Naive thymus-derived CD4-positive, alpha-beta T cell (primary cell): Measurements from ENCODE around the gene CATSPER3. TPM values are rescaled to one million over a fixed set of nuclear protein-coding genes. Genes with fewer than 3 reads are reported as not detected.

Experiments used
- ATAC-seq: fragments of 150-1000 bp; cut with Tn5 transposase; 2 replicates; pipeline ENCODE4 v1.10.0; 2021; ENCODE audit warnings: mild to moderate bottlenecking, moderate library complexity
- CTCF ChIA-PET: fragments of 350-600 bp; sonication (Branson Sonifier 250); formaldehyde crosslinking; loops from one replicate; lab custom pipeline; 2021; ENCODE audit warnings: antibody characterized with exemption; lab: Charles Lee
- POLR2A ChIA-PET: fragments of 350-600 bp; sonication (Branson Sonifier 250); formaldehyde crosslinking; loops from one replicate; lab custom pipeline; 2021; ENCODE audit warnings: antibody characterized with exemption, inconsistent platforms; lab: Charles Lee
- DNase-seq, 9 donors: peaks; one replicate each; pipeline versions ENCODE4 v3.0.0 to v3.0.0-alpha.2; 2020 to 2022; ENCODE audit warnings: mixed read lengths in 1 of 9
- H3K27ac ChIP-seq: one replicate; pipeline ENCODE4 v1.7.0; 2013; ENCODE audit warnings: mild to moderate bottlenecking, low read depth, low read length, moderate library complexity
- H3K27me3 ChIP-seq, 2 donors: one replicate each; pipeline ENCODE4 v1.7.0; 2013; ENCODE audit warnings: low read length in 2 of 2, mild to moderate bottlenecking in 2 of 2, moderate library complexity in 2 of 2; ENCODE audit not compliant: control insufficient read depth in 2 of 2, insufficient read depth in 2 of 2
- H3K36me3 ChIP-seq, 3 experiments: 1 replicate in 2 of 3; 2 replicates in 1 of 3; pipeline ENCODE4 v1.7.0; 2013; ENCODE audit warnings: low read length in 3 of 3, mild to moderate bottlenecking in 3 of 3, moderate library complexity in 1 of 3; ENCODE audit not compliant: insufficient read depth in 3 of 3, control insufficient read depth in 2 of 3
- H3K4me1 ChIP-seq, 2 donors: one replicate each; pipeline ENCODE4 v1.7.0; 2013; ENCODE audit warnings: low read length in 2 of 2, mild to moderate bottlenecking in 2 of 2, moderate library complexity in 1 of 2; ENCODE audit not compliant: control insufficient read depth in 2 of 2, insufficient read depth in 2 of 2
- H3K4me3 ChIP-seq: 2 replicates; pipeline ENCODE4 v1.7.0; 2013; ENCODE audit warnings: mild to moderate bottlenecking, low read length
- H3K9me3 ChIP-seq, 3 experiments: 1 replicate in 2 of 3; 2 replicates in 1 of 3; pipeline ENCODE4 v1.7.0; 2013; ENCODE audit warnings: low read length in 3 of 3; ENCODE audit not compliant: control insufficient read depth in 2 of 3
- H3K27ac Mint-ChIP-seq, 9 donors: one replicate each; pipeline ENCODE4 v1.8.0; 2020 to 2022; ENCODE audit warnings: mixed read lengths in 9 of 9, mild to moderate bottlenecking in 8 of 9, moderate library complexity in 5 of 9, inconsistent platforms in 2 of 9
- H3K27me3 Mint-ChIP-seq, 5 donors: one replicate each; pipeline ENCODE4 v1.8.0; 2021 to 2022; ENCODE audit warnings: mixed read lengths in 5 of 5, mild to moderate bottlenecking in 1 of 5
- H3K36me3 Mint-ChIP-seq, 5 donors: one replicate each; pipeline ENCODE4 v1.8.0; 2020 to 2022; ENCODE audit warnings: mixed read lengths in 5 of 5, mild to moderate bottlenecking in 3 of 5, inconsistent platforms in 1 of 5
- H3K4me1 Mint-ChIP-seq, 7 donors: one replicate each; pipeline ENCODE4 v1.8.0; 2020 to 2022; ENCODE audit warnings: mixed read lengths in 7 of 7, mild to moderate bottlenecking in 3 of 7, inconsistent platforms in 1 of 7
- H3K4me3 Mint-ChIP-seq, 10 donors: one replicate each; pipeline ENCODE4 v1.8.0; 2020 to 2022; ENCODE audit warnings: mild to moderate bottlenecking in 10 of 10, mixed read lengths in 10 of 10, moderate library complexity in 6 of 10, inconsistent platforms in 2 of 10
- H3K9me3 Mint-ChIP-seq, 11 donors: one replicate each; pipeline ENCODE4 v1.8.0; 2020 to 2022; ENCODE audit warnings: mixed read lengths in 11 of 11, mild to moderate bottlenecking in 4 of 11, inconsistent platforms in 1 of 11, moderate library complexity in 1 of 11
- intact Hi-C, 2 donors: fragments of 100-400 bp; cut with micrococcal nuclease; formaldehyde crosslinking; loops; one replicate each; pipeline ENCODE4 v1.15.1; 2023
- polyA plus RNA-seq, 2 donors: library from polyadenylated mRNA; unstranded; fragments of 300-500 nt; fragmentation: Illumina TruSeq; gene quantifications; one replicate each; pipeline ENCODE4 v1.2.3, GENCODE V29; 2021
- total RNA-seq, 6 experiments: library from RNA in 5 of 6; stranded (reverse) in 5 of 6; gene quantifications; 1 replicate in 5 of 6; 2 replicates in 1 of 6; pipeline ENCODE4 v1.2.3 and lab custom pipeline; 2021 to 2026

The CATSPER3 gene
- total and polyA plus RNA-seq, 7 experiments from 2014 or later, result 0.45 to 1.5 (median 0.81) TPM

DNA sequence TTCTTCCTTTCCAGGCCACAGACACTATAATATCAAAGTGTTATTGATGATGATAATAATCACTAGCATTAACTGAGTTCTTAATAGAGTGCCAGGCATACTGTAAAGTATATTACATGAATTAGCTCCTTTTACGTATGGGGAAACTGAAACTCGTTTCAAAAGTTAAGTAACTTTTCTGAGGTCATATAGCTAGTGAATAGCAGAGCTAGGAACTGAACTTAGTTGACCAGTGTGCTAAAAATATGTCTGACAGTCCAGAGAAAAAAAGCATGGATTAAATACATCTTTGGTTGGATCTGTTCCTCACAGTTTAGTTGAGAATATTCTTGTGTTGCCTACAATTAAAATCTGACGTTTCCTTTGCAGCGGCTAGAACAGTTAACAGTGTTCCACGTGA is 18.4 kb upstream of the CATSPER3 start:
- CTCF ChIA-PET, result no interaction called here
- no peak overlapping the region for H3K27ac ChIP-seq
- Mint-ChIP-seq H3K4me3 (no peak overlapping the region), H3K4me1 (peaks cover 0 to 4% (median 0%) of the 10 kb centered on the region in 7 donors), H3K9me3 (peaks cover 0 to 6% (median 2%) of the 10 kb centered on the region in 11 donors), H3K36me3 (peaks cover 0 to 23% (median 10%) of the 10 kb centered on the region in 5 donors), H3K27me3 (no peaks in the 10 kb centered on the region), H3K27ac (no peak overlapping the region)
- no peaks in the 10 kb centered on the region for H3K27me3 ChIP-seq
- POLR2A ChIA-PET, result no interaction called here
- no peak for ATAC-seq
- H3K4me1 ChIP-seq, result no peaks in the 10 kb centered on the region
- no peak overlapping the region for H3K4me3 ChIP-seq
- H3K36me3 ChIP-seq, result no peaks in the 10 kb centered on the region
- no peak for DNase-seq
- H3K9me3 ChIP-seq, result no peaks in the 10 kb centered on the region
- intact Hi-C loops, result no loop called here

DNA sequence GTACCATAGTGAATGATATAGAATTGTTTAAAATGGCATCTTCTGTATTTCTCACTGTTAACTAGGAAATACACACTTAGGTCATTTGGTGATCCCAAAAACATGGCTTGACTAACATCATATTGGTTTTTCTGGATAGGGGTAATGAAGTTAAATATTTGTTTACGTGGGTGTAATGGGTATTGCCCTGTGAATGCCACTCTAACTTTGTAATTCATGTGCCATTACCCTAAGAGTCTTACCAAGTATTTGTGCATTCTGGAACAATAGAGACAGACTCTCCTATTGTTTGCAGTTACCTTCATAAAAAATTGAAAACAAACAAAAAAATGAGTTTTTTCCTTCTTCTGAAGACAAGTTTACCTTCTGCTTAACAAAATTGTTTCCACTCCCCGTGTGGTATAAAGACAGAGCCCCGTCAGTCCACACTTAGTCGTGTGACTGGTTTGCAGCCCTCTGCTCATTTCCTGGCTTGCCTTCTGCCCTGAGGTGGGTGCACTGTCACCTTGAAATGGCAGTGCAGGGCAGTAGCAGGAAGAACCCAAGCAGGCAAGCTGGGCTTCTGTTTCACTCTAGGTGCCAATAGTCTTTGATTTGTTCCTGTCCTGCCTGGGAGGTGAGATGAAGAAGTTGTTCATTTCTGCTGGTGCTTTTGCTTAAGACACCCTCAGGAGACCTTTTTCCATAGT is 9.6 kb upstream of the CATSPER3 start:
- Histone ChIP-seq H3K4me3 (no peak overlapping the region), H3K27me3 (no peaks in the 10 kb centered on the region), H3K9me3 (no peaks in the 10 kb centered on the region), H3K4me1 (peaks cover 0 to 1% of the 10 kb centered on the region in 2 donors), H3K36me3 (no peaks in the 10 kb centered on the region), H3K27ac (no peak overlapping the region)
- H3K4me1 Mint-ChIP-seq, result peaks cover 0 to 12% (median 5%) of the 10 kb centered on the region in 7 donors
- no peak overlapping the region for H3K4me3 Mint-ChIP-seq
- H3K27me3 Mint-ChIP-seq, result no peaks in the 10 kb centered on the region
- intact Hi-C loops, result no loop called here
- DNase-seq, result no peak
- H3K9me3 Mint-ChIP-seq, result peaks cover 0 to 15% (median 7%) of the 10 kb centered on the region in 11 donors
- H3K27ac Mint-ChIP-seq, result peak overlapping the region in 1 of 9 donors; percentile 43
- POLR2A ChIA-PET, result no interaction called here
- ATAC-seq, result no peak
- CTCF ChIA-PET, result no interaction called here
- peaks cover 0 to 26% (median 23%) of the 10 kb centered on the region in 5 donors for H3K36me3 Mint-ChIP-seq

DNA sequence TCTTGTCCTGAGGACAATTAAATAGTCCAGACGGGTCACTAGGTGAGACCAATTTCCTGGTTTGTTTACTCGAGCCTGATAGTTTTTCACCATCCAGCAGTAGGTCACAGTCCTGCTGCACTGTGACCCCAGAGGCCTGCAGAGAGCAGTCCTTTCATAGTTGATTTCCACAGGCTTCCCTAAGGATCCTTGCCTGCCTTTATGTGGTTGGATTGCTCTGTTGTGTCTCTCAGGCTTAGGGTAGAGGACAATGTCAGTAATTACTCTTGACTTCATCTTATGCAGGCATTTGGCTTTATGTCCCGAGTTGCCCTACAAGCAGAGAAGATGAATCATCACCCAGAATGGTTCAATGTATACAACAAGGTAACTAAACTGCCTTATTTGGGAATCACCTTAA is 9.0 kb upstream of the CATSPER3 start:
- intact Hi-C loops, result no loop called here
- Mint-ChIP-seq H3K36me3 (peaks cover 0 to 26% (median 22%) of the 10 kb centered on the region in 5 donors), H3K9me3 (peaks cover 0 to 15% (median 5%) of the 10 kb centered on the region in 11 donors), H3K4me1 (peaks cover 2 to 19% (median 9%) of the 10 kb centered on the region in 7 donors), H3K27me3 (no peaks in the 10 kb centered on the region), H3K4me3 (no peak overlapping the region), H3K27ac (no peak overlapping the region)
- DNase-seq, result no peak
- H3K4me3 ChIP-seq, result no peak overlapping the region
- no peak for ATAC-seq
- no peaks in the 10 kb centered on the region for H3K27me3 ChIP-seq
- H3K9me3 ChIP-seq, result no peaks in the 10 kb centered on the region
- no peak overlapping the region for H3K27ac ChIP-seq
- no peaks in the 10 kb centered on the region for H3K36me3 ChIP-seq
- POLR2A ChIA-PET, result no interaction called here
- CTCF ChIA-PET, result no interaction called here
- peaks cover 0 to 7% of the 10 kb centered on the region in 2 donors for H3K4me1 ChIP-seq

DNA sequence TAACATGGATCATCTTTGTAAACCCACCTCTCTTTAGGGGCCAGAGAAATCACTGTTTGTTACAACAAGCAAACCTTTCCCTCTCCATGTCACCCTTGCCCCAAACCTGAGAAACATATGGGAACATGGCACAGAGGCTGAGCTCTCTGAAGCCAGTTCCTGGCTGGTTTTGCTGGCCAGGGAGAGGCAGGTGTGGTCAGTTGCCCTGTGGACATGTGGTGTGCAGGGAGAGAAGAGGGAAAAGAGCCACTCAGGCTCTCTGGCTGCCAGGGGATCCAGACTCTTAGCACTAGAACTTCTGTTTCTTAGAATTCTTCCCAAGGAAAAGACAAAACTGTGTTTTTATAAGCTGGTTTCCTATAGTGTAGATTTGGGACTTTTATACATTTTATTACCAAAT is 4.6 kb upstream of the CATSPER3 start:
- no peak overlapping the region for H3K27ac ChIP-seq
- H3K4me1 ChIP-seq, result peaks cover 0 to 28% of the 10 kb centered on the region in 2 donors
- H3K4me3 ChIP-seq, result no peak overlapping the region
- intact Hi-C loops, result loop anchor here in 1 of 2 donors (10.0 kb wide), 1 partner anchor 72 kb away; the partner anchor contains the start of gene PITX1
- ChIA-PET CTCF (no interaction called here), POLR2A (interaction anchor here (0.6 kb wide), 2 partner anchors 197 to 941 kb away, joined by 3 read pairs; no protein-coding TSS in a partner anchor)
- H3K4me3 Mint-ChIP-seq, result no peak overlapping the region
- peaks cover 13 to 42% (median 31%) of the 10 kb centered on the region in 7 donors for H3K4me1 Mint-ChIP-seq
- no peaks in the 10 kb centered on the region for H3K36me3 ChIP-seq
- no peaks in the 10 kb centered on the region for H3K9me3 Mint-ChIP-seq
- no peaks in the 10 kb centered on the region for H3K9me3 ChIP-seq
- no peaks in the 10 kb centered on the region for H3K27me3 ChIP-seq
- peaks cover 0 to 23% (median 18%) of the 10 kb centered on the region in 5 donors for H3K36me3 Mint-ChIP-seq
- H3K27me3 Mint-ChIP-seq, result no peaks in the 10 kb centered on the region
- ATAC-seq (no peak), DNase-seq (no peak)
- peak overlapping the region in 6 of 9 donors; percentile 28 to 94 (median 67) for H3K27ac Mint-ChIP-seq

DNA sequence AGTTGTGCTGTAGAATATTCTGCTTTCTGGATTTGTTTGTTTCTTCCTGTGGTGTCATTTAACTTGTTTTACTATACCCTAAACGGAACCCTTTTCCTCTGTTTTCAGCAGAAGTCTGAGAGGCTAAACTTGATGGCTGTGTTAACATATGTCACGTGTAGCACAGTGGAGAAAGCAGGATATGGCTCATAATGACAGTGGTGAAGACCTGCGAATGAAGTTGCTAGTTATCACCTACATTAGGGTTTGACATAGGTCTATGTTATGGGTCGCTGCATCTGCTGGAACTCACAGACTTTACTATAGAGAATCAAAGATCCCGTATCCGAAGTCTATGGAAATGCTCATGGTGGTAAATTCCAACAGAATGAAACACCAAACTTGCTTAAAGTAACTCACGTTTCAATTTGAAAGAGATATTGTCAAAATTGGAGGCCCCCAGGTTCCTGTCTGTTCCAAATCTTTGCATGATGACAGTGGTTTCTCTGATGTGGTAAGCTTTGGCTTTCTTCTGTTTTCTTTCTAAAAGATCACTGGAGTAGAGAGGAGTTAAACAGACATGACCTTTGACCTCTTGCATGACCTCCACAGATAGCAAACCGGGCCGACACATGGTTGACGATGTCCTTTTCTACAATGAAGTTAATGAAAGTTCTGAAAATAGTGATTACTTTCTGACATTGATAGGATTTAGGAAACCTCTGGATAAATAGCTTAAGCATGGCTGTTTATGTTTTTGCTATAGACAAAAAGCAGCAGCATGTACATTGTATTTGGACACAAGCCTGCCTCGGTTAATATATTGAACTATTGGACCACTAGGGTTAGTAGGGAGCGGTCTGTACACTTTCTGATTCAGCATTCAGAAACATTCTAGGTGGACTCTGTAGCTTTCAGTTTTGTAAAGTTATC is 3.1 kb upstream of the CATSPER3 start:
- peak in 7 of 9 donors; percentile 68 to 84 (median 79) for DNase-seq
- Histone ChIP-seq H3K36me3 (no peaks in the 10 kb centered on the region), H3K9me3 (no peaks in the 10 kb centered on the region), H3K4me3 (no peak overlapping the region), H3K4me1 (peaks cover 0 to 28% of the 10 kb centered on the region in 2 donors), H3K27me3 (no peaks in the 10 kb centered on the region), H3K27ac (peak overlapping the region; percentile 42)
- Mint-ChIP-seq H3K4me1 (peaks cover 13 to 39% (median 28%) of the 10 kb centered on the region in 7 donors), H3K9me3 (no peaks in the 10 kb centered on the region), H3K36me3 (peaks cover 0 to 26% (median 19%) of the 10 kb centered on the region in 5 donors), H3K27ac (peak overlapping the region; percentile 85 to 95 (median 94)), H3K4me3 (peak overlapping the region in 9 of 10 donors; percentile 37 to 78 (median 67)), H3K27me3 (no peaks in the 10 kb centered on the region)
- ChIA-PET CTCF (no interaction called here), POLR2A (interaction anchor here (0.6 to 0.9 kb wide), 2 partner anchors 92 to 1016 kb away, joined by 3 to 4 read pairs; no protein-coding TSS in a partner anchor)
- ATAC-seq, result peak; percentile 86
- intact Hi-C loops, result loop anchor here (1.0 to 10.0 kb wide), 3 partner anchors 44 to 368 kb away; partner anchors contain the start of gene PITX1 (in 1 of the 2)

DNA sequence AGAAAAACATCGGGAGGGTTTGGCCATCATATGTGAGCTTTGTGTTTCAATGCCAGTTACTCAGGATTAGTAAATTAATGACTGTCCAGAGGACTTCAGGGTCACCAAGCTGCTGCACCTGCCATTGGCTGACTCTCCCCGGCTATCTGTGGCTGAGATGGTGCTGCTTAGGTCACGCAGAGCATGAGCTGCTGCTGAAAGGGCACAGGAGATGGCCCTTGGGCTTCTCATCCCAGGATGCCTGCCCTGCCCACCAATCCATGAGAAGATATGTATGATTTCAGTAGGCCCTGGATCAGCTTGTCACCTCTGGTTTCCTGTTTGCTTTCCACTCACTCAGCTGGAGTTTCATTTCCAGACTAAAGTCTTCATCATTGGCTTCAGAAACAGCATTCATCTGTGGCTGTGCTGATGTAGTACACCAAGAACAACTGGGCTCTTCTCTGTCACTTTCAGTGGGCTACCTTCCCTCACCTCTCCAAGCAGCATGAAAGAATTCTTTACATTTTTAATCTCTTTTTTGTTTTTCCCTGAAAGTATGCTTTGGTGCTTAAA is 2.4 kb upstream of the CATSPER3 start:
- Mint-ChIP-seq H3K36me3 (peaks cover 0 to 26% (median 19%) of the 10 kb centered on the region in 5 donors), H3K27ac (peak overlapping the region; percentile 85 to 95 (median 94)), H3K4me3 (peak overlapping the region in 8 of 10 donors; percentile 2 to 78 (median 58)), H3K9me3 (no peaks in the 10 kb centered on the region), H3K27me3 (no peaks in the 10 kb centered on the region), H3K4me1 (peaks cover 13 to 39% (median 28%) of the 10 kb centered on the region in 7 donors)
- peaks cover 0 to 28% of the 10 kb centered on the region in 2 donors for H3K4me1 ChIP-seq
- no peak for DNase-seq
- ChIA-PET POLR2A (interaction anchor here (0.6 to 0.9 kb wide), 2 partner anchors 93 to 1017 kb away, joined by 3 to 4 read pairs; no protein-coding TSS in a partner anchor), CTCF (no interaction called here)
- H3K27me3 ChIP-seq, result no peaks in the 10 kb centered on the region
- intact Hi-C loops, result loop anchor here (2.0 to 10.0 kb wide), 2 partner anchors 45 to 69 kb away; partner anchors contain the start of gene PITX1 (in 1 of the 2)
- no peak for ATAC-seq
- H3K36me3 ChIP-seq, result no peaks in the 10 kb centered on the region
- no peak overlapping the region for H3K4me3 ChIP-seq
- H3K27ac ChIP-seq, result no peak overlapping the region
- no peaks in the 10 kb centered on the region for H3K9me3 ChIP-seq
